Caco-2 (cell line): ENCODE data around the gene PRKX. TPM values are rescaled to one million over a fixed set of nuclear protein-coding genes. Genes with fewer than 3 reads are reported as not detected.
"Not testable (repeated sequence)": the region's sequence is repeated elsewhere in the genome, so short reads cannot be mapped to it uniquely, and the experiment has no call there.

Experiments used
- BruUV-seq: library from RNA; stranded (reverse); fragments of 400-500 nt; replicated peaks from 2 replicates; lab custom pipeline; 2021; lab: Mats Ljungman, UMichigan
- CTCF ChIA-PET: fragments of 300-600 bp; sonication (Branson Sonifier 250); formaldehyde crosslinking; loops from one replicate; lab custom pipeline; 2022; ENCODE audit warnings: antibody characterized with exemption; lab: Charles Lee
- POLR2A ChIA-PET: fragments of 300-600 bp; sonication (Branson Sonifier 250); formaldehyde crosslinking; loops from one replicate; lab custom pipeline; 2022; ENCODE audit warnings: antibody characterized with exemption; lab: Charles Lee
- DNase-seq, 2 experiments: peaks; one replicate each; pipeline versions ENCODE4 v3.0.0 to v3.0.0-alpha.2; 2020 to 2022
- H3K27me3 ChIP-seq: replicated peaks from 2 replicates; pipeline ENCODE4 v1.6.0; 2011; ENCODE audit warnings: low read length; ENCODE audit not compliant: control insufficient read depth, insufficient read depth
- H3K36me3 ChIP-seq: 2 replicates; pipeline ENCODE4 v1.5.1; 2011; ENCODE audit warnings: low read length; ENCODE audit not compliant: control insufficient read depth, insufficient read depth
- H3K4me1 ChIP-seq: fragments of 250-450 bp; sonication (Bioruptor Pico); 2 replicates; pipeline ENCODE4 v1.5.1; 2020; ENCODE audit warnings: mild to moderate bottlenecking
- H3K4me3 ChIP-seq: 2 replicates; pipeline ENCODE4 v1.5.1; 2011; ENCODE audit warnings: low read depth, mild to moderate bottlenecking, control low read depth, low read length
- H3K9me3 ChIP-seq: fragments of 250-450 bp; sonication (Bioruptor Pico); 2 replicates; pipeline ENCODE4 v1.5.1; 2020; ENCODE audit warnings: mild to moderate bottlenecking, moderate library complexity
- H3K27ac Mint-ChIP-seq: one replicate; pipeline ENCODE4 v1.8.0; 2022; ENCODE audit warnings: mixed read lengths; ENCODE audit not compliant: unreplicated experiment
- H3K27me3 Mint-ChIP-seq: one replicate; pipeline ENCODE4 v1.8.0; 2022; ENCODE audit warnings: mixed read lengths; ENCODE audit not compliant: insufficient read depth, unreplicated experiment
- H3K36me3 Mint-ChIP-seq: one replicate; pipeline ENCODE4 v1.8.0; 2022; ENCODE audit warnings: mild to moderate bottlenecking, mixed read lengths; ENCODE audit not compliant: insufficient read depth, unreplicated experiment
- H3K4me1 Mint-ChIP-seq: one replicate; pipeline ENCODE4 v1.8.0; 2022; ENCODE audit warnings: low read depth, mixed read lengths; ENCODE audit not compliant: unreplicated experiment
- H3K4me3 Mint-ChIP-seq: one replicate; pipeline ENCODE4 v1.8.0; 2022; ENCODE audit warnings: mild to moderate bottlenecking, moderate library complexity, mixed read lengths; ENCODE audit not compliant: unreplicated experiment
- H3K9me3 Mint-ChIP-seq: one replicate; pipeline ENCODE4 v1.8.0; 2022; ENCODE audit warnings: mixed read lengths; ENCODE audit not compliant: unreplicated experiment
- intact Hi-C: fragments of 100-400 bp; cut with micrococcal nuclease; formaldehyde crosslinking; loops from one replicate; pipeline ENCODE4 v1.10.0; 2022; ENCODE audit not compliant: unreplicated experiment
- total RNA-seq: library from RNA; stranded (reverse); gene quantifications from 2 replicates; pipeline ENCODE4 v1.2.3, GENCODE V29; 2022
- TF ChIP-seq, protein P1 (sequence below), 2 experiments: fragments of 200-600 bp in 1 of 2; IDR thresholded peaks; 1 replicate in 1 of 2; 2 replicates in 1 of 2; pipeline versions ENCODE4 v1.5.1 to v1.8.0; 2011 to 2022; ENCODE audit warnings: antibody characterized with exemption in 1 of 2, control low read depth in 1 of 2, inconsistent platforms in 1 of 2, low read depth in 1 of 2, low read length in 1 of 2, mild to moderate bottlenecking in 1 of 2, moderate library complexity in 1 of 2; ENCODE audit not compliant: insufficient read depth in 1 of 2, severe bottlenecking in 1 of 2, unreplicated experiment in 1 of 2

The PRKX gene
- total RNA-seq, 1 experiment from 2014 or later = 20.3 TPM

DNA sequence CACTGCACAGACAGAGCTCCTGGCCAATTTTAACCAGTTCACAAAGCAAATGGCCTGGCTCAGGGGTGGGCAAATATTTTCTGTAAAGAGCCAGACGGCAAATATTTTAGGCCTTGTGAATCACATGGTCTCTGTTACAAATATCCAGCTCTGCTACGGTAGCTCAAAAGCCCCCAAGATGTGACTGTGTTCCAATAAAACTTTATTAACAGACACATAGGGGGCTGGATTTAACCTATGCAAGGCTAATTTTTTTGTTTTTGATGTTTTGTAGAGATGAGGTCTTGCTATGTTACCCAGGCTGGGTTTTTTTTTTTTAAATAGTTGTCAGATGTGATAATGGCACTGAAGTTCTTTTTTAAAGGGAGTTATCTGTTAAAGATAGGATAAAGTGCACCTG is 65.4 kb downstream of the PRKX start:
- H3K4me3 ChIP-seq = no peak overlapping the region
- H3K4me1 Mint-ChIP-seq = no peaks in the 10 kb centered on the region
- no TSS peak for BruUV-seq
- CTCF ChIA-PET = no interaction called here
- H3K9me3 Mint-ChIP-seq = no peaks in the 10 kb centered on the region
- H3K4me1 ChIP-seq = no peaks in the 10 kb centered on the region
- H3K36me3 Mint-ChIP-seq = peaks cover 18% of the 10 kb centered on the region
- TF ChIP-seq, protein P1, sequence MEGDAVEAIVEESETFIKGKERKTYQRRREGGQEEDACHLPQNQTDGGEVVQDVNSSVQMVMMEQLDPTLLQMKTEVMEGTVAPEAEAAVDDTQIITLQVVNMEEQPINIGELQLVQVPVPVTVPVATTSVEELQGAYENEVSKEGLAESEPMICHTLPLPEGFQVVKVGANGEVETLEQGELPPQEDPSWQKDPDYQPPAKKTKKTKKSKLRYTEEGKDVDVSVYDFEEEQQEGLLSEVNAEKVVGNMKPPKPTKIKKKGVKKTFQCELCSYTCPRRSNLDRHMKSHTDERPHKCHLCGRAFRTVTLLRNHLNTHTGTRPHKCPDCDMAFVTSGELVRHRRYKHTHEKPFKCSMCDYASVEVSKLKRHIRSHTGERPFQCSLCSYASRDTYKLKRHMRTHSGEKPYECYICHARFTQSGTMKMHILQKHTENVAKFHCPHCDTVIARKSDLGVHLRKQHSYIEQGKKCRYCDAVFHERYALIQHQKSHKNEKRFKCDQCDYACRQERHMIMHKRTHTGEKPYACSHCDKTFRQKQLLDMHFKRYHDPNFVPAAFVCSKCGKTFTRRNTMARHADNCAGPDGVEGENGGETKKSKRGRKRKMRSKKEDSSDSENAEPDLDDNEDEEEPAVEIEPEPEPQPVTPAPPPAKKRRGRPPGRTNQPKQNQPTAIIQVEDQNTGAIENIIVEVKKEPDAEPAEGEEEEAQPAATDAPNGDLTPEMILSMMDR (IDR thresholded peaks at IDR 0.05; ENCODE audit: insufficient read depth in 1 of 2, low read depth in 1 of 2, low read length in 1 of 2, severe bottlenecking in 1 of 2, unreplicated experiment in 1 of 2) = no peak
- H3K27ac Mint-ChIP-seq = no peak overlapping the region
- H3K27me3 ChIP-seq = no peaks in the 10 kb centered on the region
- H3K9me3 ChIP-seq = no peaks in the 10 kb centered on the region
- intact Hi-C loops = no loop called here
- DNase-seq = no peak
- no peaks in the 10 kb centered on the region for H3K36me3 ChIP-seq
- POLR2A ChIA-PET = no interaction called here
- H3K27me3 Mint-ChIP-seq = no peaks in the 10 kb centered on the region
- H3K4me3 Mint-ChIP-seq = no peak overlapping the region

- H3K27me3 Mint-ChIP-seq, H3K4me3 ChIP-seq, H3K4me1 Mint-ChIP-seq, H3K4me1 ChIP-seq, H3K4me3 Mint-ChIP-seq, H3K9me3 Mint-ChIP-seq, H3K36me3 ChIP-seq, H3K27me3 ChIP-seq, H3K36me3 Mint-ChIP-seq, BruUV-seq, H3K9me3 ChIP-seq, DNase-seq, H3K27ac Mint-ChIP-seq, CTCF ChIA-PET, POLR2A ChIA-PET: not testable (repeated sequence)
- intact Hi-C loops = loop anchor here (5.0 kb wide), 1 partner anchor 603 kb away; no protein-coding TSS in a partner anchor
These were observed 73.4 kb downstream of the PRKX start for GRCh38 chrX:3639858-3640631.

DNA sequence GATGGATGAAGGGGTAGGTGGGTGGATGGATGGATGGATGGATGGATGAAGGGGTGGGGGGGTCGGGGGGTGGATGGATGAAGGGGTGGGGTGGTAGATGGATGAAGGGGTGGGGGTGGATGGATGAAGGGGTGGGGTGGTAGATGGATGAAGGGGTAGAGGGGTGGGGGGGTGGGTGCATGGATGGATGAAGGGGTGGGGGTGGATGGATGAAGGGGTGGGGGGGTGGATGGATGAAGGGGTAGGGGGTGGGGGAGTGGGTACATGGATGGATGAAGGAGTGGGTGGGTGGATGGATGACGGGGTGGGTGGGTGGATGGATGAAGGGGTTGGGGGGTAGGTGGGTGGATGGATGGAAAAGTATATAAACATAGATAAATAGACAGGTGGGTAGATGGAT is 74.2 kb downstream of the PRKX start:
- H3K4me1 Mint-ChIP-seq = peaks cover 6% of the 10 kb centered on the region
- peaks cover 7% of the 10 kb centered on the region for H3K36me3 Mint-ChIP-seq
- no peak overlapping the region for H3K4me3 Mint-ChIP-seq
- intact Hi-C loops = loop anchor here (5.0 kb wide), 1 partner anchor 602 kb away; no protein-coding TSS in a partner anchor
- BruUV-seq = no TSS peak
- Histone ChIP-seq H3K4me1 (no peaks in the 10 kb centered on the region), H3K9me3 (no peaks in the 10 kb centered on the region), H3K27me3 (no peaks in the 10 kb centered on the region), H3K36me3 (no peaks in the 10 kb centered on the region), H3K4me3 (no peak overlapping the region)
- CTCF ChIA-PET = no interaction called here
- POLR2A ChIA-PET = no interaction called here
- H3K9me3 Mint-ChIP-seq = peaks cover 10% of the 10 kb centered on the region
- TF ChIP-seq, protein P1 (IDR thresholded peaks at IDR 0.05; ENCODE audit: insufficient read depth in 1 of 2, low read depth in 1 of 2, low read length in 1 of 2, severe bottlenecking in 1 of 2, unreplicated experiment in 1 of 2) = no peak
- H3K27me3 Mint-ChIP-seq = no peaks in the 10 kb centered on the region
- H3K27ac Mint-ChIP-seq = no peak overlapping the region
- no peak for DNase-seq
